IPS-18a (cell line): Measurements from ENCODE around the gene RAPGEF4.
A peak's percentile ranks its signal among the peaks of the same experiment; 100 is the strongest.

Source experiments
- H3K27ac ChIP-seq: one replicate; pipeline ENCODE4 v1.5.1; 2013; ENCODE audit warnings: low read length
- H3K27me3 ChIP-seq: one replicate; pipeline ENCODE4 v1.6.1; 2013; ENCODE audit warnings: mild to moderate bottlenecking, low read length; ENCODE audit not compliant: control insufficient read depth, insufficient read depth
- H3K36me3 ChIP-seq: one replicate; pipeline ENCODE4 v1.6.1; 2013; ENCODE audit warnings: low read depth, low read length; ENCODE audit not compliant: control insufficient read depth
- H3K4me1 ChIP-seq: one replicate; pipeline ENCODE4 v1.6.1; 2013; ENCODE audit warnings: low read depth, low read length; ENCODE audit not compliant: control insufficient read depth
- H3K4me3 ChIP-seq: one replicate; pipeline ENCODE4 v1.5.1; 2013; ENCODE audit warnings: low read length
- H3K9ac ChIP-seq: one replicate; pipeline ENCODE4 v1.6.1; 2013; ENCODE audit warnings: mild to moderate bottlenecking, low read length, moderate library complexity
- H3K9me3 ChIP-seq: one replicate; pipeline ENCODE4 v1.6.1; 2013; ENCODE audit warnings: low read depth, low read length; ENCODE audit not compliant: control insufficient read depth

The RAPGEF4 gene

GRCh38 chr2:172735582-172736423, at the start of gene RAPGEF4:
RAPGEF4 (plus strand) TSS chr2:172735845; CDS start chr2:172735984, 139 bp downstream.
- H3K9ac ChIP-seq, result peak within 1 kb of the TSS; percentile 68
- peaks cover 41% of the 10 kb centered on the region for H3K27me3 ChIP-seq
- peak within 1 kb of the TSS; percentile 76 for H3K4me3 ChIP-seq
- no peaks in the 10 kb centered on the region for H3K9me3 ChIP-seq
- H3K27ac ChIP-seq, result no peak within 1 kb of the TSS
- no peaks in the 10 kb centered on the region for H3K4me1 ChIP-seq
- H3K36me3 ChIP-seq, result no peaks in the 10 kb centered on the region

DNA sequence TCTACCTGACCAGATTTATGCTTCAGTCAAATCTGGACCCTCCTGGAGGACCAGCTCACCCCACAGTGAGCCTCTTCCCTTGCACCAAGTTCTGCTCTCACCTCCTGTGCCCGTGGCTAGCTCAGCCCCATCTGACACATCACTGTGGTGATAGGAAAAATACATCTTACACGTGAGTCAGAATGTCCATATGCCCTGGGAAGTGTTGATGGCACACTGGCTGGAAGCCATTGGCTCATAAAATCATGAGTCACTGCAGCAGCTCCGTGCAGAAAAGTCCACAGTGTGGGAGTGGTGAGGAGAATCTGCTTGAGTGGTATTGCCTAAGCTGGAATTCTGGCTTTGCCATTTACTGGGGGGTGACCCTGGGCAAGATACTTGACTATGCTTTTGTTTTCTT, 42.6 kb upstream of the RAPGEF4 start:
- H3K36me3 ChIP-seq, result no peaks in the 10 kb centered on the region
- no peaks in the 10 kb centered on the region for H3K27me3 ChIP-seq
- no peaks in the 10 kb centered on the region for H3K4me1 ChIP-seq
- H3K9me3 ChIP-seq, result no peaks in the 10 kb centered on the region
- no peak overlapping the region for H3K4me3 ChIP-seq
- no peak overlapping the region for H3K27ac ChIP-seq
- no peak overlapping the region for H3K9ac ChIP-seq

- Histone ChIP-seq H3K4me1 (no peaks in the 10 kb centered on the region), H3K27me3 (no peaks in the 10 kb centered on the region), H3K36me3 (no peaks in the 10 kb centered on the region), H3K27ac (no peak overlapping the region), H3K4me3 (no peak overlapping the region), H3K9me3 (no peaks in the 10 kb centered on the region), H3K9ac (no peak overlapping the region)
Measured at GRCh38 chr2:172693529-172694455, 41.9 kb upstream of the RAPGEF4 start.

DNA sequence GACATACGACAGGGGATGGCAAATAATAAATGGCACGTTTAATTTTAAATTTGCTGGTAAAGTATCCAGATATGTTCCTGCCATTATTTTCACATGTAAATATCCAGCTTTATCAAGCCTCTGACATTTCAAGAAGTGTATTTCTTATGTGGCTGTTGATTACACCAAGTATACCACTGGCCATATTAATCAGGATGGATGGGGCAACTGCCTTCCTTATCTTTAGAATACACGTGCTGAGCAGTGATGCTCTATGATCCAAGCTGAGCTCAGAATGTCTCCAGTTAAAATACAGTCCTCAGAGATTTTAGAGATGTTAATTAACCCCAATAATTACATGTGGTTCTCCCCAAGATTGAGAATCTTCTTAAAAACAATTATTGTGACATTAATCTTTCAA, 38.3 kb upstream of the RAPGEF4 start:
- H3K9ac ChIP-seq, result no peak overlapping the region
- H3K27ac ChIP-seq, result no peak overlapping the region
- no peaks in the 10 kb centered on the region for H3K9me3 ChIP-seq
- no peaks in the 10 kb centered on the region for H3K27me3 ChIP-seq
- H3K4me1 ChIP-seq, result no peaks in the 10 kb centered on the region
- no peaks in the 10 kb centered on the region for H3K36me3 ChIP-seq
- H3K4me3 ChIP-seq, result no peak overlapping the region

GRCh38 chr2:172698041-172698863, 37.4 kb upstream of the RAPGEF4 start:
- Histone ChIP-seq H3K9me3 (no peaks in the 10 kb centered on the region), H3K27me3 (no peaks in the 10 kb centered on the region), H3K27ac (no peak overlapping the region), H3K36me3 (no peaks in the 10 kb centered on the region), H3K4me1 (no peaks in the 10 kb centered on the region), H3K9ac (no peak overlapping the region), H3K4me3 (no peak overlapping the region)

- H3K9ac ChIP-seq, result no peak overlapping the region
- no peak overlapping the region for H3K27ac ChIP-seq
- no peaks in the 10 kb centered on the region for H3K27me3 ChIP-seq
- H3K4me1 ChIP-seq, result no peaks in the 10 kb centered on the region
- no peaks in the 10 kb centered on the region for H3K36me3 ChIP-seq
- H3K4me3 ChIP-seq, result no peak overlapping the region
- H3K9me3 ChIP-seq, result no peaks in the 10 kb centered on the region
Measured at GRCh38 chr2:172701250-172701649, 34.4 kb upstream of the RAPGEF4 start.

DNA sequence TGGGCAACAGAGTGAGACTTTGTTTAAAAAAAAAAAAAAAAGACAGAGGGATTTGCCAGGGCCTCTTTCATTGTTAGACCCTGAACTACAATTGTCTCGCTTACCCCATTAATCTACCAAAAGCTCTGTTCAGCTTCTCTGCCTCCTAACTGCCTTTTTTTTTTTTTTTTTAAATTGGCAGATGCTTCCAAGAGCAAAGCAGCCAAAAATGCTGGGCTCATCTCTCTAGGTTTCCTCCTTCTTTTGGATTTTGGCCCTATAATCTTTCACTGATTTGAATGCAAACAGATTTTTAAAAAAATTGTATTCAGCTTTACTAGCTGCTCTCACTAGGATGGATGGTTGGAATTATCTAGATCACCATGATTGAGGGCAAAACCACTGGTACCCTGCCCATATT, 33.2 kb upstream of the RAPGEF4 start:
- Histone ChIP-seq H3K27ac (no peak overlapping the region), H3K9me3 (no peaks in the 10 kb centered on the region), H3K4me3 (no peak overlapping the region), H3K36me3 (no peaks in the 10 kb centered on the region), H3K9ac (no peak overlapping the region), H3K27me3 (no peaks in the 10 kb centered on the region), H3K4me1 (no peaks in the 10 kb centered on the region)

GRCh38 chr2:172704072-172704936, 31.3 kb upstream of the RAPGEF4 start:
- H3K4me1 ChIP-seq, result no peaks in the 10 kb centered on the region
- no peaks in the 10 kb centered on the region for H3K9me3 ChIP-seq
- no peaks in the 10 kb centered on the region for H3K27me3 ChIP-seq
- H3K9ac ChIP-seq, result no peak overlapping the region
- H3K27ac ChIP-seq, result no peak overlapping the region
- no peak overlapping the region for H3K4me3 ChIP-seq
- H3K36me3 ChIP-seq, result no peaks in the 10 kb centered on the region

DNA sequence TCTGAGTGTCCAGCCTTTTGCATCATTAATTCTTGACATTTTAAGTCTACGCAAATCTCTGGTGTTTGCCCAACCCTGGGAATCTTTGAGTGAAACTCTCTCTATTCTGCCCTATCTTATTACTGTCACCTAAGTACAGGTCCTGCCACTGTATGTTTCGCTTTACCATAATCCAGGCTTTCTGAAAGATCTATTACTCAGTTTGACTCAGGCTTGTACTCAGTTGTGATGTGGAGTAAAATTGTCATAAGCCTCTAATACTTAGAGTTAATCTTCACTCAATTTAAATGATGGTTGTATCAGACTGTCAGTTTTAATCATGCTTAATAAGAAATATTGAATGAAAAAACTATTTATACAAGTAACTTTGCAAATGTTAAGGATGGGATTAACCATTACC, 30.3 kb upstream of the RAPGEF4 start:
- no peak overlapping the region for H3K9ac ChIP-seq
- no peaks in the 10 kb centered on the region for H3K9me3 ChIP-seq
- H3K27ac ChIP-seq, result no peak overlapping the region
- H3K4me3 ChIP-seq, result no peak overlapping the region
- H3K4me1 ChIP-seq, result no peaks in the 10 kb centered on the region
- H3K36me3 ChIP-seq, result no peaks in the 10 kb centered on the region
- H3K27me3 ChIP-seq, result no peaks in the 10 kb centered on the region

DNA sequence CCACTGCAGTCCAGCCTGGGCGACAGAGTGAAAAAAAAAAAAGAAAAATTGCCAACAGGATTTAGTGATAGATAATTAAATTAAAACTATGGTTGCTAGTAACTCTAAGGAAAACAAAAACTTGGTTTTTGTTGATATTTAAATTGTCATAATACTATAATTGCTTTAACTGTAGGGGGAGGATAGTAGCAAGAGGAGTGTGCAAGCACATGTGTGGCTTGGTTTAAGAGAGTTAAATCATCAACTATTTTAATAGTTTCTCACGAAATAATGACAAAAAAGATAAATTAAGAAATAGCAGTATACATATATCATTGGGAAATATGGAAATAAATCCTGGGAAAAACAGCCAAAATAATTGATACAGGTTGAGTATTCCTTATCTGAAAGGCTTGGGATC, 27.4 kb upstream of the RAPGEF4 start:
- Histone ChIP-seq H3K27ac (no peak overlapping the region), H3K4me1 (no peaks in the 10 kb centered on the region), H3K9ac (no peak overlapping the region), H3K36me3 (no peaks in the 10 kb centered on the region), H3K4me3 (no peak overlapping the region), H3K27me3 (no peaks in the 10 kb centered on the region), H3K9me3 (no peaks in the 10 kb centered on the region)
